NCI-H1092 treated with DMSO at 0.1 percent for 48 hours (cell line): Measurements from ENCODE around the gene PLCB1.

Source experiments
- DNase-seq: peaks from one replicate; lab custom pipeline; 2025; lab: John Stamatoyannopoulos, UW

PLCB1 gene

DNA sequence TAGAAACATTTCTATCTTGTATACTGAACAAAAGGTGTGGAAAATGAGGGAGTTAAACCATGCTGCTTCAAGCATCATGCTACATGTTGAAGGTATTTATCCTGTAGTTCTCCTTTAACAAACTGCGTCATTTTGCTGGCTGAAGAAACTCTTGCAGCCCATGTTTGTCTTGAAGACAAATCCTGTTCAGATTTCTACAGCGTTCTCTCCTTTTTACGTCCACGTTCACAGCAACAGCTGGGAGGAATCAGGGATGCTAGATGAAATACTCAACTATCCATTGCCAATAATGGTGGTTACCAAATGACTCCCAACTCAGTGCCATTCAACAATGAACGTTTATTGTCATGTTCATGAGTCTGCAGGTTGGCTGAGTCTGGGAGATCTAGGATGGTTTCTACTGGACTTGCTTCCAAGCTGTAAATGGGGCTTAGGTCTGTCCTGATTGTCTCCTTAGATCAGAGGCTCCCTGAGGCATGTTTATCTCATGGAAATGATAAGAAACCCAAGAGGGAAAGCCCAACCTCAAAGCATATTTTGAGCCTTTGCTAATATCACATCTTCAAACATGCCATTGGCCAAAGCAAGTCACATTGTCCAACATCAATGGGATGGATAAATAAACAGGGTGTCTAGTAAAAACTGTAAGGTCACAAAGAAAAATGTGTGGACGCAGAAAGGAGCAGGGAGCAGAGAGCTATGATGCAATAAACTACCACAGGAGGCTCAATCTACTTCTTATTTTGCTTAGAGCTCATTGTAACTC lies 2.7 kb upstream of the PLCB1 start:
- DNase-seq = no peak

DNA sequence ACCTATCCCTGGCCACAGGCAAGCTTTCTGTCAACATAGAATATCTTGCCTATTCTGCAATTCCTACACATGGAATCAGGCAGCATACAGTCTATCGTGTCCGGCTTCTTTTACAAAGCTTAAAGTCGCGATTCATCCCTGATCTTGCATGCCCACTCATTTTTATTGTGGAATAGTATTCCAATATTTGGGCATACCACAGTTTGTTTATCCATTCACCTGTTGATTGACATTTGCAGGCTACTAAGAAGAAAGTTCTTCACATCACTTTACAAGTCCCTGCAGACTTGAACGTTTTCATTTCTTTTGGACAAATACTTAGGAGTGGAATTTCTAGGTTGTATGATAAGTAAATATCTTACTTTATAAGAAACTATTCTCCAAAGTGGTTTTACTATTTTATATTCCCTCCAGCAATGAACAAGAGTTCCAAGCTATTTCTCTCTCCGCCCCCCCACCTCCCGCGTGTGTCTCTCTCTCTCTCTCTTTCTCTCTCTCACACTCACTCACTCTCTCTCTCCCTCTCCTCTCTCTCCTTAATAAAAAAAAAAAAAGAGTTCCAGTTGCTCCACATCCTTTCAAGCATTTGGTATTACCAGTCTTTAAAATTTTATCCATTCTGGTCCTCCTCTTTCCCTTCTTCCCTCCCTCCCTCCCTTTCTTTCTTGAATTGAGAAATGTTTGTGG lies 1.1 kb upstream of the PLCB1 start:
- no peak for DNase-seq

DNA sequence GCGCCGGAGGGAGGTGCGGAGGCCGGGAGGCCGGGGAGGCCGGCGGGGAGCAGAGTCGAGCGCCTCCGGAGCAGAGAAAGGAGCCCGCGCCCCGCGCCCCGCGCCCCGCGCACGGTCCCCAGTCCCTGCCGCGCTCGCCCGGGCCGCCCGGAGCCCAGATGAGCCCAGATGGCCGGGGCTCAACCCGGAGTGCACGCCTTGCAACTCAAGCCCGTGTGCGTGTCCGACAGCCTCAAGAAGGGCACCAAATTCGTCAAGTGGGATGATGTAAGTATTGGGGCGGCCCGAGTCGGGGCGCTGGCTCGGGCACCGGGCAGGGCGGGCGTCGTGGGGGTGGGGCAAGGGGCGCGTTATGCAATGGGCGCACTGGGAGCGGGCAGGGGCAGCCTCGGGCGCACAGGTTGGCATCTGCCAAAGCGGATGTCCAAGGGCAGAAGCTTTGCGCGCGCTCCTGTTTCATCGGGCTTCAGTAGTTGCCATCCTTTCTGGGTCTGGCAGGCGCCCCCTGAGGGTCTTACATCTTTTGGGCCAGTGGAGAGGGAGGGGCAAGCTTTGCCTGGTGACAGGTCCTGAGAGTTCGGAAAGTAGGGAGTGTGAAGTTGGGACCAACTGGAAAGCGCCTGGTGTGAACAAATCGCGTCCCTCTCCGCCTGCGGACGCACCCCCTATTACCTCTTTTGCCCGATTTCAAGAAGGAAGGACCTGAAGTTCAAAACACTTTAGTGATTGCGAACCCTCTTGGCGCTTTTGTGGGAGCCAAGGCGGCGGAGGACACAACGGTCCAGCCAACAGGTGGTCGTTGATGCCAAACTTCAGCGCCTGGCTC lies 631 bp downstream of the PLCB1 start:
- DNase-seq = no peak

DNA sequence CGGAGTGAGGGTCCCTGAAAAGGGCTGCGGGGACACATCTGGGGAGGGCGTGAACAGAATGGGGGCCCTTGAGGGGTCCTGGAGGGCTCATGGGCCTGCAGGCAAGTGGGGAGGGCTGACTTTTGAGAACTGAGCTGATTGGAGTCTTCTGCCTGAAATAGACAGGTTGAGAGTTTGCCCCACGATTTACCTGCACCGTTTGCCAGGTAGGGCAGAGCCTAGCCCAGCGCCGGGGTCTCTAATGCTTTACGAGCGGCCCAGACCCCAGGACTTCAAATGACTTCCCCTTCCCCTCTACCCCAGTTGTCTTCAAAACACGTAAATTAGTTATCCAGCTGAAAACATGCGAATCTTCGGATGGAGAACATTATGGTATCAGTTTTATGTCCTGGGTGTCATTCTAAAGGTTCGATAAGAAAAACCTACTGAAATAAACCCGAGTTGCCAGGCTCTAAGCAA lies 1.3 kb downstream of the PLCB1 start:
- DNase-seq = no peak

DNA sequence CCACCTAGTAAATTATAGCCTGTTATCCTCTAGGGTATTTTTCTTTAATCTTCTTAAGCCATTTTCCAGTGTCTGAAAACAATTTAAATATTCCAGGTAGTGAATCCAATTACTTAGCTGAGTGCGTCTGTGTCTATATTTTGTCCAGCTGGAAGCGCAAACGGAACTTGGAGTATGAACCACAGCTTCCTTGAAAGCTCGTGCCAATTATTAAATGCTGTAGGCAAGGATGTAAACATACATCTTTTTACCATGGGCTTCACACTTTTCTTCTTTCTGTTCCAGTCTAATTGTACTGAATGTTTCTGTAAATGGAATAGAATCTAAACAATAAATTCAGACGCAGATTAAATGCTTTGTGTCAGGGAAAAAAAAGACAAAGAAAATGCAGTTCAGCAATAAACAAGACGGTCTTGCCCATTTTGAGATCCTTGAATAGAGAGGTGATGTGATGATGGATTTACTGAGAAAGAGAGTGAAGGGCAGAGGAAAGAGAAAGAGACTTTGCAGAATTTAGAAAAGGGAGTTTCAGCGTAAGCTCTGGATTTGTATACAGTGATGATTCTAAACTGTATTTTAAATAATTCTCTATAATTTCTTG lies 1.9 kb downstream of the PLCB1 start:
- no peak for DNase-seq

DNA sequence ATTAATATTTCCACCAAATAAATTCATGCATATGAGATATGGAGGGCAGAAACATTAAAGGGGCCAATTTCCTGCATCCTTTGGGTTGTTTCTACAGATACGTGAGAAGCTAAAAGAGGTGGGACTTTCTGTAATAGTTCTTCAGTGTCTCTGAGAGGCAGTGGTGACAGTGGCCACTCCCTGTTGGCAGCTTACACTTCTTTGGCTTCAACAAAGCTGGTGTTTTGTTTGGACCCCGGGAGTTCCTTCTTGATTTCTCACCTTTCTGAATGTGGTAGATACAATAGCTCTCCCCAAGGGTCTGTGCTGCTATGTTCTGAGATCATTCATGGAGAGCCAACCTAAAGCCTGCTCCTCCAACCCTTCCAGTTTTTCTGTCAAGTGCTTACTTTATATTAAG lies 7.8 kb downstream of the PLCB1 start:
- no peak for DNase-seq

DNA sequence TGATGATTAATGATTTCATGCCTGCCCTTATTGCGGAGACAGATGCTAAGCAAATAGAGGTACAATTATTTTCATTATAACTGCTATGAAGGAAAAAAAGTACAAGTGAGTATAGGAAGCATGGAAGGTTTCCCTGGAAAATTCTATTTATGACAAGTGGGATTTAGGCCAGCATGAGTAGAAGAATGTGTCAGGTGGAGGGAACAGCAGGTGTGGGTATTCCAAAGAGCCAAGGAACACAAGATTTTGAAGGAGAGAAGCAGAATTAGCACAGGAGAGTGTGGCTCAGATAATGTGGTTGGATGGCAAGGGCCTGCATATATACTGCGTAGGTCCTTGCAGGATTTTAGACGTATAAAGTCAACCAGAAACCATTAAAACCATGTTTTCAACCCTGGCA lies 11.4 kb downstream of the PLCB1 start:
- no peak for DNase-seq

DNA sequence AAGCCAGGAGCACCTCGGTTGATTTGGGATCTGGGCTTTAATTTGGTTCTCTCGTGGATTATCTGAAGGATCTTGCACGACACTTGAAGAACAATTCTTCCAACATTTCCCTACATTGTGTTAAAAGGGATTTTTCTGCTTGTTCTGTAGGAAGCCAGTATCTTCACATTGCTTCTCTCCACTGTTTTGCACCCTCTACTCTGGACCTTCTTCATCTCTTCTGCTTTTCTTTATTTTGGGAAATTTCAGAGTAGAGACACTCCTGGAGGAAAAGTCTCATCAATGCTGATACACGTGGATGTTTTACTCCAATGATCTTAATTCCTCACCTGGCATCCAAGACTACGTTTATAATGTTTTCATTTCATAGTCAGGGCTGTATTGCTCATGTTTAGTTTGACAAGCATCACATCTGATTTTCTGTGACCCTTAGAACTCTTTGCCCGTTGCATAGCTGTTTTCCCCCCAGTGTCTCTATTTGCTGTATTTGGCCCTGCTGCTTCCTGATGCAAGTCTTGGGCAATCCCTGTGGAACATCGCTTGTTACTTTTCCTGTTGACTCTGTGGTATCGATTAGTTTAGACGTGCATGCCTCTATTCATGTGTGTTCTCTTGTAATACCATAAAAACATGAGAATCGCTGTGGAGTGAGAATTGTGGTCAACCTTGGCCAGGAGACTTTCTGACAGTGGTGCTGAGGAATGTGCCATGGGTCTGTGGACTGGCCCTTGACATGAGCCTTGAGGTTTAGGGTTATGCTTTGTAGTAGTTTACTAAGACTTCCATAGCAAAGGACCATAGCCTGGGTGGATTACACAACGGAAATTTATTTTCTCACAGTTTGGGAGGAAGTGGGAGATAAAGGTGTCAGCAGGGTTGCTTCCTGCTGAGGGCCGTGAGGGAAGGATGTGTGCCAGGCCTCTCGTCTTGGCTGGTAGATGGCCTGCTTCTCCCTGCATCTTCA lies 12.5 kb downstream of the PLCB1 start:
- DNase-seq = no peak

DNA sequence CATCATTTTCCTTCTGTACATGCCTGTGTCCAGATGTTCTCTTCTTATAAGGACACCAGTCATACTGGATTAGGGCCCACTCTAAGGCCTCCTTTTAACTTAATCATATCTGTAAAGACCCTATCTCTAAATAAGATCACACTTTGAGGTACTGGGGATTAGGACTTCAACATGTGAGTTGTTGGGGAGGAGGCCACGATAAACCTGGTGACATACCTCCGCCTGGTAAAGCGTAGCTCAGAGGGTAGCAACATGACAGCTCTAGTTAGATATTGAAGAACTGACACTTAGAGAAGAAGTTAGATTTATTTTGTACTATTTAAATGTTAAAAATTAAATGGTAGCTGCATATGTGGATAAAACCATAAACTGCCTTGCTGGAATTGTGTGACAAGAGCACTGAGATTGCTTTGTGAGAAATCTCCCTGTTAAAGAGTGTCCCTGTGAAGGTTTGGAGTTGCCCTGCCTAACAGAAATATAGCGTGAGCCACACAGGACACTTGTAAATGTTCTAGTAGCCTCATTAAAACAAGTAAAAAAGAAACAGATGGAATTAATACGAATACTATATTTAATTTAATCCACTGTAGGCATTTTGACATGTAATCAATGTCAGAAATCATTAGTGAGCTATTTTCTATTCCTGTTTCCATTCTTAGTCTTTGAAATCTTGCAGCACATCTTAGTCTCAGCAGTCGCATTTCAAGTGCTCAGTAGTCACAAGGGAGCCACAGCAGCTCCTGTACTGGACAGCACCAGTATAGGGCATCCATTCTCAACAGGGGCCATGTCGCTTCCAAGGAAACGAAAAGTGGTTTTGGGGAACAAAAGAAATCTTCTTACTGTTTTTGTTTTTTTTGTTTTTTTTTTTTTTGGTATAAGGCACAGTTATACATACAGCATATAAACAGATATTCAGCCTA lies 13.4 kb downstream of the PLCB1 start:
- no peak for DNase-seq

DNA sequence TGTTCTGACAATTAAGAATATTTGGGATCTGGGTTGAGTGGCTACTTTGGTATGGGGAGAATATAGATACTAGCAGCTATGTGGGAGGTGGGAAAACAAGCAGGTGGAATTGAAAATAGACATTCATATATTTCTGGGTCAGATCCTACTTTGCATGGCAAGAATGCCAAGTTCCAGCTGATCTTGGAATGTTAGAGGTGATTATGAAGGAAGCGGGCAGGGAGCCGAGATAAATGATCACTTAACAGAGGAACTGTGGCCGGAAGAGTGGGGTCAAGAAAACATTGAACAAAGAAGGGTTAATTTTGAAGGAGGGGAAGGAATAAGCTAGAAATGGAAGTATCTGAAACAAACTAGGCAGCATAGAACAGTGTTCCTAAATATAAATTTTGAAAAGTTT lies 15.4 kb downstream of the PLCB1 start:
- no peak for DNase-seq

DNA sequence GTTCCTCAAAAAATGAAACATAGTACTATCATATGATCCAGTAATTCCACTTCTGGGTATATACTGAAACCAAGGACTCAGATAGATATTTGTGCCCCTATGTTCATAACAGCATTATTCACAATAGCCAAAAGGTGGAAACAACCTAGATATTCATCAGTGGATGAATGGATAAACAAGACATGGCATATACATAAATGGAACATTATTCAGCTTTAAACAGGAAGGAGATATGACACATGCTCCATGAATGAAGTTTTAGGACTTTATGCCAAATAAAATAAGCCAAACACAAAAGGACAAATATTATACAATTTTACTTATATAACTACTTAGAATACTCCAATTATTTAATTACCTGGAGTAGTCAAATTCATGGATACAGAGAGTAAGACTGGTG lies 16.4 kb downstream of the PLCB1 start:
- DNase-seq = no peak

DNA sequence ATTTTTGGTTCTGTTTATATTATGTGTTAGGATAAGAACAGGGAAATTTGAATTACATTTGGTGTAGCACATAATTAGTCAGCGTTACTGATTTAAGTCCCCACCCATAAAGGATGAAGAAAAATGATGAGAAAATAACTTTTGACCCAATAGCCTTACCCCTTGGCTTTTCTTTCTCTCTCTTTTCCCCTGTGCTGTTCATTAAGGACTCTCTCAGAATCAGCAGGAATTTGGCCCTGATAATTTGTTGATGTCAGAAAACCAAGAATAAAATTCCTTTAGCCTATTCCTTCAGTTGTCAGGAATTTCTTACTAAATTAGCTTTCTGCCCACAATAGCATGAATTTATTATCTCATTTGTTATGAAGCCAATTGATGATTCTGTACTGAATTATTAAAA lies 18.5 kb downstream of the PLCB1 start:
- DNase-seq = no peak

DNA sequence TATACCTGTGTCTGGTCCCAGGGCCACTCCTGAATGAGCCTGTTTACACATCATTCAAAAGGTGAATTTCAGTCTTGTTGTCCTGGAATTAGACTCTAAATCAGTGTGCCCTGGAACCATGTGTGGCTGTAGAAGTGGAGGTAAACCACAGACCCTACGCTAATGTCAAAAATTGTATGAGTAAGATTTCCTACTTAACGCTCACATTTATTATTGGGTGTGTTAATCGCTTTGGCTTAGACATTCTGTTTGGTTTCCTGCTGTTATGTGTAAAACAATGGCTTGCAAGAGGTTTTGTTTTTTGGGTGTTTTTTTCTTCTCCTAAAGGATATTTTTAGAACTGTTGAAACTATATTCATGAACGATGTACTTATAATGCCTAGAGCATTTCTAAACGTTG lies 19.3 kb downstream of the PLCB1 start:
- DNase-seq = no peak

DNA sequence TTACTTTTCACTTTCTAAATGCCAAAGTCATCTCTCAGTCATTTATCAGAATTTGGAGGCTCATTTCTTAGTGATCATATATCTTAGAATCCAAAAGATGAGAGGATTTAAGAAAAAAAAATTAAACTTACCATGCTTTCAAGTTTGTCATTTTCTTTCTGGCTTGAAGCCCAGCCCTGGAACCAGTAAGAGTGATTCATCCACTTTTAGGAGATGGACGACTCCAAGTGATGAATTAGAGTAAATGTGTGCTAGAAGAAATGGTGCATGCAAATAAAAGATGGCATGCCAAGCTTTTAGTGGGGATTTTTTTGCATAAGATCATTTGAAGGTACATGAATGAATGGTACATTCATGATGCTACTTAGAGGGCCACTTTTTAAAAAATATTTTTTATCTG lies 20.1 kb downstream of the PLCB1 start:
- DNase-seq = no peak

DNA sequence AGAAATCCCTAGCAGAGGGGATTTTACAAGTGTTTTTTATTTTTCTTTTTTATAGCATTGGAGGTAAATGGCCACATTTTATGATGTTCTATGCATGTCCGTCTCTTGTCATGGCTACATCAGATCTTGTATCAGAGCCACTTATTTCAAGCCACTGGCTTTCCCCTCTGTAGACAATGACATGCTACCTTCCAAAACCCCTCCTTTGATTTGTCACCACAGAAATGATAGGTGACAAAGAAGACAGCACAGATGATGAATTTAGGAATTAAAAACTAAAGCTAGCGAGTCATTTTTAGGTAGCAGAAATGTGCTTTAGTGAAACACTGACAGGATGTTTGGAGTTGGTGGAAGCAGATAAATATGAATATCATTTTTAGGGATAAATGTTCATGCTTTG lies 20.8 kb downstream of the PLCB1 start:
- DNase-seq = no peak

DNA sequence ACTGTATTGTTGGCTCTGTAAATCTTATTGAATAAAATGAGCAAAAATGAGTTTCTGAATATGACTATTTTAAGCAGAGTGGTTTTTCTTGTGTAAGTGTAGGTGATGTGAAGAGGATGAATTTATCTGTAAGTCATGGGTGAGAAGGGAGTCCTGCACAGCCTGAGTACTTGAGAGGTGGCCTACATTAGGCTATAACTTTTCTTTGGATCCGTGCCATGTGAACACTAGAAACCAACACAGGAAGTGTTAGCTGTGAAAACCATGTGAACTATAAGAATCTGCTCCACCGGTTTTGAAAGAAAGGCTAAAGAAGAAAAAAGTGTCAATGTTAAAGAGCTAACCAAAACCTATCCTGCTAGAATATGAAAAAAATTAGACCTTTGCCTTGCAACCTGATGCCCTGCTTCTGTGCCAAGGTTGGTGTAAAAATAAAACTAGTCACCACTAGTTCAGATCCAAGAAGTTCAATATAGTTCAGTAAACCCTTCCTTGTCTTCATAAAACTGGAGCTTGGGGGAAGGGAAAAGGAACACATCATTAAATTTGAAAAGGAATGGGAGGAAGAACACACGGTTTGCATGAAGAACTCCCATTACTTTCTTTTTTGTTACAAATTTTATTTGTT lies 21.3 kb downstream of the PLCB1 start:
- DNase-seq = no peak

DNA sequence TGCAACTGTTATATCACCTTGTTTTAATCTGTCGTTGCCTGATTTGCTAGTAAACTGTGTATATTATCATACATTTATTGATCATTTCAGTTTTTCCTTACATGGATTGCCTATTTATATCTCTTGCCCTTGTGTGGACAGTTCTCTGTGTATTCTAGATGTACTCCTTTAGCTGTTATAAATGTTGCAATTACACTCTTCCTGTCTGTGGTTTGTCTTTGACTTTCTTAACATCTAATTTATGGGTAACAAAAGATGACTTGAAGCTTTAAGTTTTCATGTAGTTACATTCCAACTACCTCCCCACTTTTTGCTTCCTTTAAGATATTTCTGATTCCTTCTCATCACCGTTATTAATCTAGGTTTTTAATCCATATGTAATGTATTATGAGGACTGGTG lies 22.6 kb downstream of the PLCB1 start:
- no peak for DNase-seq

DNA sequence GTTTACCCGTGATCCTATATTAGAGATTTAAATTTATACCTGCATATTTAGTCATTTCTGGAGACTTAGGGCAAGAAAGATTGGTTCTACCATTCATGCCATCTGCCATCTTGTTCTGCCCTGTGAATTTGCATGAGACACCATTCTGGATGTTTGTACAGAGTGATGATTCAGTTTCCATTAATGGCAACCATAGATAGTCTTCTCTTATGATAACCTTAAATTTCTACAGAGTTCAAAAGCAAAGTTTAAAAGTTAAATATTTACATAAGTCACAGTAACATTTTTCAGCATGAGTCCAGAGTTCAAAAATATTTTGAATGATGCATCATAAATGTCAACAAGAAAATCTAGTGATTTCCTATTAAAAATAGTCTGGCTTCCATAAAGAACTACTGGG lies 23.2 kb downstream of the PLCB1 start:
- DNase-seq = no peak

DNA sequence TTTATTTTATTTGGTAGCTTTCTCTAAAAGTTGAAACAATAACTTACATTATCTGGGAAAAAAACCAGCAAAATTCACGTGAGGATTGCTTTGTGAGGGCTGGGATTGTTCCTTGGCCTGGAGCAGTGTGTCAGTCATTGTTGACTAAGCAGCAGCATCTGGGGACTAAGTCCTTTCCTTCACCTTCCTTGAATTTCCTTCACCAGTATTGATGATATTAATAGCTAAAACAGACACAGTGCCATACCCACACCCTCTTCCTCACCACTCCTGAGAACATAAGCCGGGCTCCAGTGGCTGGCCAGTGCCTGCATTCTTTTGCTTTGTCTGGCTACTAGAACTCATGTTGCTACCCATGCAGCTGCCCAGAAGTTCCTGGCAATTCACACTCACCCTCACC lies 23.7 kb downstream of the PLCB1 start:
- DNase-seq = no peak
